Stimulated activated CD4-positive, alpha-beta T cell treated with anti-CD3 and anti-CD28 coated beads, TNF-alpha, amount 100 ng/mL, for 4 hours (primary cell): Measurements from ENCODE around the gene LARP4B.
A peak's percentile ranks its signal among the peaks of the same experiment; 100 is the strongest.

Experiments used
- DNase-seq, 3 experiments: peaks; one replicate each; pipeline ENCODE4 v3.0.0-alpha.2; 2020; ENCODE audit warnings: low read depth in 3 of 3

The LARP4B gene

GRCh38 chr10:931326-932318, at the start of gene LARP4B:
Gene LARP4B (minus strand): TSS chr10:931705. CDS start chr10:885721, 45,984 bp downstream.
- DNase-seq, result peak; percentile 91 to 94 (median 93)

- DNase-seq, result no peak
Observed at GRCh38 chr10:980468-981093, 49.1 kb upstream of the LARP4B start.

GRCh38 chr10:978826-979421, 47.4 kb upstream of the LARP4B start:
- no peak for DNase-seq

- no peak for DNase-seq
Observed at GRCh38 chr10:976316-976715, 44.8 kb upstream of the LARP4B start.

- DNase-seq, result no peak
Observed at GRCh38 chr10:974785-975074, 43.2 kb upstream of the LARP4B start.

GRCh38 chr10:974038-974784, 42.7 kb upstream of the LARP4B start:
- DNase-seq, result no peak

- no peak for DNase-seq
Observed at GRCh38 chr10:972763-973162, 41.3 kb upstream of the LARP4B start.

GRCh38 chr10:971613-972012, 40.1 kb upstream of the LARP4B start:
- DNase-seq, result no peak

- no peak for DNase-seq
Observed at GRCh38 chr10:971150-971542, 39.6 kb upstream of the LARP4B start.

- DNase-seq, result no peak
Observed at GRCh38 chr10:970311-971149, 39.0 kb upstream of the LARP4B start.

GRCh38 chr10:969473-970150, 38.1 kb upstream of the LARP4B start:
- no peak for DNase-seq

GRCh38 chr10:968546-969199, 37.2 kb upstream of the LARP4B start:
- no peak for DNase-seq

GRCh38 chr10:966466-967235, 35.1 kb upstream of the LARP4B start:
- DNase-seq, result no peak

- DNase-seq, result no peak
Observed at GRCh38 chr10:964988-965417, 33.5 kb upstream of the LARP4B start.

GRCh38 chr10:964321-964987, 32.9 kb upstream of the LARP4B start:
- DNase-seq, result no peak

- no peak for DNase-seq
Observed at GRCh38 chr10:963655-964054, 32.1 kb upstream of the LARP4B start.

GRCh38 chr10:963186-963585, 31.7 kb upstream of the LARP4B start:
- DNase-seq, result no peak

- no peak for DNase-seq
Observed at GRCh38 chr10:962342-962741, 30.8 kb upstream of the LARP4B start.

GRCh38 chr10:958856-959255, 27.4 kb upstream of the LARP4B start:
- no peak for DNase-seq
